ENCODE results near the gene WWTR1. TPM values are rescaled to one million over a fixed set of nuclear protein-coding genes. Genes with fewer than 3 reads are reported as not detected.

Gene WWTR1
- total RNA-seq, 1 donor from 2014 or later: 42.1 TPM

DNA sequence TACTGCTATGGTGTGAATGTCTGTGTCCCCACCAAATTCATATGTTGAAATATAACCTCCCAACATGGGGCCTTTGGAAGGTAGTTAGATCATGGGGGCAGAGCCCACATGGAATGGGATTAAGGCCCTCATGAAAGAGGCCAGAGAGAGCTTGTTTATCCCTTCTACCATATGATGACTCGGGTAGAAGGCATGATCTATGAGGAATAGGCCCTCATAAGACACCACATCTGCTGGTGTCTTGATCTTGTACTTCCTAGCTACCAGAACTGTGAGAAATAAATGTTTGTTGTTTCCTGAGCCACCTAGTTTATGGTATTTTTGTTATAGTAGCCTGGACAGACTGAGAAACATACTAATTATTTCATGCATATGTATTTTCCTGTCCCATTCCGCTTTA is 51.9 kb downstream of the WWTR1 start:
- no peak overlapping the region for H3K4me3 ChIP-seq (ENCODE audit: low read depth, low read length)
- H3K36me3 ChIP-seq (ENCODE audit: control insufficient read depth, insufficient read depth, low read length): peaks cover 1% of the 10 kb centered on the region
- no peaks in the 10 kb centered on the region for H3K27me3 ChIP-seq (ENCODE audit: control insufficient read depth, insufficient read depth, low read length)
- no peak for DNase-seq (ENCODE audit: low read depth)
- TF ChIP-seq, protein P1, sequence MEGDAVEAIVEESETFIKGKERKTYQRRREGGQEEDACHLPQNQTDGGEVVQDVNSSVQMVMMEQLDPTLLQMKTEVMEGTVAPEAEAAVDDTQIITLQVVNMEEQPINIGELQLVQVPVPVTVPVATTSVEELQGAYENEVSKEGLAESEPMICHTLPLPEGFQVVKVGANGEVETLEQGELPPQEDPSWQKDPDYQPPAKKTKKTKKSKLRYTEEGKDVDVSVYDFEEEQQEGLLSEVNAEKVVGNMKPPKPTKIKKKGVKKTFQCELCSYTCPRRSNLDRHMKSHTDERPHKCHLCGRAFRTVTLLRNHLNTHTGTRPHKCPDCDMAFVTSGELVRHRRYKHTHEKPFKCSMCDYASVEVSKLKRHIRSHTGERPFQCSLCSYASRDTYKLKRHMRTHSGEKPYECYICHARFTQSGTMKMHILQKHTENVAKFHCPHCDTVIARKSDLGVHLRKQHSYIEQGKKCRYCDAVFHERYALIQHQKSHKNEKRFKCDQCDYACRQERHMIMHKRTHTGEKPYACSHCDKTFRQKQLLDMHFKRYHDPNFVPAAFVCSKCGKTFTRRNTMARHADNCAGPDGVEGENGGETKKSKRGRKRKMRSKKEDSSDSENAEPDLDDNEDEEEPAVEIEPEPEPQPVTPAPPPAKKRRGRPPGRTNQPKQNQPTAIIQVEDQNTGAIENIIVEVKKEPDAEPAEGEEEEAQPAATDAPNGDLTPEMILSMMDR (IDR thresholded peaks at IDR 0.05; ENCODE audit: insufficient read depth, low read length, poor library complexity, severe bottlenecking): no peak

DNA sequence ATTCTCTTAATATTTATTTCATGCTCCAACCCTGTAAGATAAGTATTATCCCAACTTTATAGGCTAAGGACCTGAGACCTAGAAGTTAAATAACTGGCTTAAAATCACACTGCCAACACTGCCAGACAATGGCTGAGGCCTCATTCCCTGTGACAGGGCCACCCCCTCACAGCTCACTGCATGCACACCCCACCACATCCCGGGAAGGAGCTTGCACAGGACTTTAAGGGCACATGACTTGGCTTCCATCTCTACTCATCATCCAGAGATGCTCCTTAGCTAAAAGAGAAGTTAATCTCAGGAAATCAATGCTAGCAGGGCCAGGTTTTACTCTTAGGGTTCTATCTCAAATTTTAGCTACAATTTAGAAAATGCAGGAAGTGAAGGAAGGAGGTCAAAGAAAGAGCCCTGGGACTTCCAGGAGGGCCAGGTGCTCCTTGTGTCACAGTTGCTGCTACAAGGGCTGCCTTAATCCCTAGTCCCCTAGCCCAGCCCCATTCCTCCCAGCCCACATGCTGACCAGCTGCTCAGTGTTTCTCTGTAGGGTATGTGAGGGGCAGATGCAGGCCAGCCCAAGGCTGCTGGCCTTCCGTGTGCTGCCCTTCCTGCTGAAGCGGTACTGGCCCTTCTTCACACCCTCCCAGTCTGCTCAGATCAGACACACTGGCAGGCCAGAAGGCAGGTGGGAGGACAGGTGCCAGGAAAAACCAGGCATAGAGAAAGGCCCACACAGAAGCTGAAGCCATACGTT is 53.5 kb downstream of the WWTR1 start:
- Histone ChIP-seq H3K27me3 (ENCODE audit: control insufficient read depth, insufficient read depth, low read length) (no peaks in the 10 kb centered on the region), H3K4me3 (ENCODE audit: low read depth, low read length) (no peak overlapping the region), H3K36me3 (ENCODE audit: control insufficient read depth, insufficient read depth, low read length) (peaks cover 1% of the 10 kb centered on the region)
- TF ChIP-seq, protein P1 (IDR thresholded peaks at IDR 0.05; ENCODE audit: insufficient read depth, low read length, poor library complexity, severe bottlenecking): no peak
- DNase-seq (ENCODE audit: low read depth): no peak

DNA sequence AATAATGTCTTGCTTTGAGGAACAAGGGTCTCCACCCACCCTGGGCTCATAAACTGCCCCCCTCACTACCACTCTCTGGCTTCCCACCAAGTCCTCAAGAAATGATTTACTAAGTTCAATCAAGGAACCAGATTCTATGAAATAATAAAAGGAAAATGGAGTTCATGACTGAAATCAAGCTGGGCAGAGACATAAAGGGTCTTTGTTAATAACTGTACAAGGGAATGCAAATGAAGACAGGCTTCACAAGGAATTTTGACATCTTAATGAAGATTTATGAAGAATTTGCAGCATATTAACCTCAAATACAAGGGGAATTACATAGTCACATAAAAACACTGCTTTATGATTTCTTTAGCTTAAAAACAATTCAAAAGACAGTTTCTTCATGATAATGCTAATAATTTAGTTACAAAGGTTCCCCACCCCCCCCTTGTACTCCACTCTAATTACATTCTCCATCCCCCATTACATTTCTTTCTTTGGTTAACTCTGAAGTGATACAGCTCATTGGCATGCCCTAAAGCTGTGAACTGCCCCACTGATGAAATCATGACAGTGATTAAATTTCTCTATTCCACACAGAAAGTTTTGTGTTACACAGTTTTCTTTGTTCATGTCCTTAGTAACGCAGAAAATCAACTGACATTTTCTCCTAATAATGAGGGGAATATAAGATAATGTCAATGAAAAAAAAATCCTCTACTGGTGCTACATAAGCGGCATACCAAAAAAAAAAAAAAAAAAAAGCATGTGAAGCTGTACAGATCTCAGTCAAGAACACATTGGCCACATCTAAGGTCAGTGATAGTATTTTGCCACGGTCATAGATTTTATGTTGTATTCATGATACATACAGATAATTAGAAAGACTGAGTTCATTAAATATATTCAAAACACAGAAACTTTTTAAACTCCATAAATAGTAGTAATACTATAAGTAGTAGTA is 54.4 kb downstream of the WWTR1 start:
- DNase-seq (ENCODE audit: low read depth): no peak
- no peak overlapping the region for H3K4me3 ChIP-seq (ENCODE audit: low read depth, low read length)

DNA sequence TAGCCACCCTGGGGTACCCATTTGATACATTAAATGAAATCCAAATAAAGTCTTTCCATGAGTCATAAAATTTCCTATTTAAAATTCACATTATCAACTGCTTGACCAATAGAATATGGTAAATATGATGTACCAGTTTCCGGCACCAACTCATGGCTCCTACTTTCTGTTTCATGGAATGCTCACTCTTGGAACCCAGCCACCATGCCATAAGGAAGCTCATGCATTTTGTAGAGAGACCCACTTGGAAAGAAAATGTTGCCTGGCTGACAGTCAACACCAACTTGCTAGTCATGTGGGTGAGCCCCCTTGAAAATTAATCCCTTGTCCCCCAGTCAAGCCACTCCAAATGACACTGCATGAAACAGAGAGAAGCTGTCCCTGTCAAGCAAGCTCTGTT is 57.2 kb downstream of the WWTR1 start:
- no peak overlapping the region for H3K4me3 ChIP-seq (ENCODE audit: low read depth, low read length)
- peaks cover 1% of the 10 kb centered on the region for H3K36me3 ChIP-seq (ENCODE audit: control insufficient read depth, insufficient read depth, low read length)
- TF ChIP-seq, protein P1 (IDR thresholded peaks at IDR 0.05; ENCODE audit: insufficient read depth, low read length, poor library complexity, severe bottlenecking): no peak
- no peaks in the 10 kb centered on the region for H3K27me3 ChIP-seq (ENCODE audit: control insufficient read depth, insufficient read depth, low read length)
- DNase-seq (ENCODE audit: low read depth): no peak

More for the DNA sequence above, 54.4 kb downstream of the WWTR1 start:
- Histone ChIP-seq H3K36me3 (ENCODE audit: control insufficient read depth, insufficient read depth, low read length) (peaks cover 1% of the 10 kb centered on the region), H3K27me3 (ENCODE audit: control insufficient read depth, insufficient read depth, low read length) (no peaks in the 10 kb centered on the region)
- TF ChIP-seq, protein P1 (IDR thresholded peaks at IDR 0.05; ENCODE audit: insufficient read depth, low read length, poor library complexity, severe bottlenecking): no peak

DNA sequence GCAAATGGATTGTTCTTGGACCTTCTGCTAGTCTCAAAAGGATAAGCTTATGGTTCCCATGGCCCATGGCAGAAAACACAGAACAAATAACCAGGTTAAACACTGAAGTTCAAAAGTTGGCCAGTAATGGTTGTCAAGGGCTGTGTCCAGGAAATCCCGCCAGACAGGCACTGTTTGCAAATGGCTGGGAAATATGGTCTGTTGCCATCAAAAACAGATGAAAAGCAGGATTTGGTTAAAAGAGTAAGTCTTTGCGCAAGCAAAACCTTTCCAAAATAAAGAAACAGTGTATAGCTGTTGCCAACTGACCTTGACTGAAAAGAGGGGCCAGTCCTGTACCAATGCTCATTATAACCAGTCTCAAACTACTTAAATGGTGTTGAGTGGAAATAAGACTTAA is 58.6 kb downstream of the WWTR1 start:
- no peaks in the 10 kb centered on the region for H3K27me3 ChIP-seq (ENCODE audit: control insufficient read depth, insufficient read depth, low read length)
- H3K36me3 ChIP-seq (ENCODE audit: control insufficient read depth, insufficient read depth, low read length): no peaks in the 10 kb centered on the region

More for the DNA sequence above, 58.6 kb downstream of the WWTR1 start:
- TF ChIP-seq, protein P1 (IDR thresholded peaks at IDR 0.05; ENCODE audit: insufficient read depth, low read length, poor library complexity, severe bottlenecking): no peak
- no peak overlapping the region for H3K4me3 ChIP-seq (ENCODE audit: low read depth, low read length)
- no peak for DNase-seq (ENCODE audit: low read depth)
